H9 (cell line): Measurements from ENCODE around the gene RXFP1. TPM values are rescaled to one million over a fixed set of nuclear protein-coding genes. Genes with fewer than 3 reads are reported as not detected.

ENCODE experiments used
- DNase-seq: peaks from one replicate; pipeline ENCODE4 v3.0.0-alpha.2; 2017
- H2AFZ ChIP-seq: one replicate; pipeline ENCODE4 v1.6.1; 2013; ENCODE audit warnings: mild to moderate bottlenecking, low read length, control low read depth, moderate library complexity
- H2AK5ac ChIP-seq: 2 replicates; pipeline ENCODE4 v1.6.1; 2013; ENCODE audit warnings: low read length, control low read depth, mixed read lengths; ENCODE audit not compliant: insufficient read length
- H2BK120ac ChIP-seq: one replicate; pipeline ENCODE4 v1.6.1; 2013; ENCODE audit warnings: low read depth, mild to moderate bottlenecking, low read length, control low read depth, inconsistent platforms; ENCODE audit not compliant: poor library complexity, severe bottlenecking
- H2BK12ac ChIP-seq: 2 replicates; pipeline ENCODE4 v1.6.1; 2013; ENCODE audit warnings: low read length, control low read depth, mixed read lengths, low read depth; ENCODE audit not compliant: insufficient read length
- H2BK15ac ChIP-seq: 2 replicates; pipeline ENCODE4 v1.6.1; 2013; ENCODE audit warnings: low read depth, low read length, control low read depth
- H2BK20ac ChIP-seq: one replicate; pipeline ENCODE4 v1.6.1; 2013; ENCODE audit warnings: low read depth, mild to moderate bottlenecking, low read length, control low read depth, inconsistent platforms; ENCODE audit not compliant: poor library complexity, severe bottlenecking
- H2BK5ac ChIP-seq: 2 replicates; pipeline ENCODE4 v1.6.1; 2013; ENCODE audit warnings: low read length, control low read depth, mixed read lengths; ENCODE audit not compliant: insufficient read length
- H3K14ac ChIP-seq: 2 replicates; pipeline ENCODE4 v1.6.1; 2013; ENCODE audit warnings: low read length, control low read depth; ENCODE audit not compliant: insufficient read depth
- H3K18ac ChIP-seq: 2 replicates; pipeline ENCODE4 v1.6.1; 2013; ENCODE audit warnings: low read depth, mild to moderate bottlenecking, mixed read lengths, low read length, control low read depth; ENCODE audit not compliant: insufficient read length
- H3K23ac ChIP-seq: 2 replicates; pipeline ENCODE4 v1.6.1; 2013; ENCODE audit warnings: low read length, control low read depth, mixed read lengths, low read depth; ENCODE audit not compliant: insufficient read length
- H3K23me2 ChIP-seq: 2 replicates; pipeline ENCODE4 v1.6.1; 2013; ENCODE audit warnings: low read depth, mild to moderate bottlenecking, mixed read lengths, low read length, control low read depth; ENCODE audit not compliant: insufficient read length, poor library complexity, severe bottlenecking
- H3K27ac ChIP-seq: 2 replicates; pipeline ENCODE4 v1.5.1; 2013; ENCODE audit warnings: low read length, control low read depth, mixed read lengths, low read depth; ENCODE audit not compliant: insufficient read length
- H3K27me3 ChIP-seq: 2 replicates; pipeline ENCODE4 v1.6.1; 2013; ENCODE audit warnings: low read length, control low read depth, inconsistent platforms; ENCODE audit not compliant: insufficient read depth
- H3K4ac ChIP-seq: 2 replicates; pipeline ENCODE4 v1.6.1; 2013; ENCODE audit warnings: low read depth, mild to moderate bottlenecking, control low read depth, inconsistent platforms, low read length, moderate library complexity
- H3K4me1 ChIP-seq: 2 replicates; pipeline ENCODE4 v1.6.1; 2013; ENCODE audit warnings: low read length, control low read depth, inconsistent platforms; ENCODE audit not compliant: insufficient read depth
- H3K4me2 ChIP-seq: 2 replicates; pipeline ENCODE4 v1.6.1; 2013; ENCODE audit warnings: low read length, control low read depth, mixed read lengths; ENCODE audit not compliant: insufficient read length, insufficient read depth
- H3K56ac ChIP-seq: 2 replicates; pipeline ENCODE4 v1.6.1; 2013; ENCODE audit warnings: low read depth, mild to moderate bottlenecking, mixed read lengths, low read length, control low read depth; ENCODE audit not compliant: insufficient read length
- H3K79me1 ChIP-seq: 2 replicates; pipeline ENCODE4 v1.6.1; 2013; ENCODE audit warnings: low read depth, mild to moderate bottlenecking, moderate library complexity, low read length, control low read depth, inconsistent platforms; ENCODE audit not compliant: insufficient read depth, poor library complexity, severe bottlenecking
- H3K79me2 ChIP-seq: 2 replicates; pipeline ENCODE4 v1.6.1; 2013; ENCODE audit warnings: low read length, control low read depth, inconsistent platforms; ENCODE audit not compliant: insufficient read depth
- H3K9ac ChIP-seq: 2 replicates; pipeline ENCODE4 v1.6.1; 2013; ENCODE audit warnings: low read length, control low read depth, mixed read lengths; ENCODE audit not compliant: insufficient read length; ENCODE audit errors: extremely low read depth
- H3K9me3 ChIP-seq: one replicate; pipeline ENCODE4 v1.6.1; 2013; ENCODE audit warnings: low read depth, low read length, inconsistent platforms; ENCODE audit not compliant: control insufficient read depth
- H3T11ph ChIP-seq: one replicate; pipeline ENCODE4 v1.6.1; 2013; ENCODE audit warnings: mild to moderate bottlenecking, low read length, control low read depth, inconsistent platforms
- H4K20me1 ChIP-seq: one replicate; pipeline ENCODE4 v1.6.1; 2013; ENCODE audit not compliant: control insufficient read depth, insufficient read length, insufficient read depth
- H4K5ac ChIP-seq: 2 replicates; pipeline ENCODE4 v1.6.1; 2013; ENCODE audit warnings: low read depth, mild to moderate bottlenecking, mixed read lengths, low read length, control low read depth; ENCODE audit not compliant: insufficient read length
- H4K8ac ChIP-seq: replicated peaks from 2 replicates; pipeline ENCODE4 v1.6.1; 2013; ENCODE audit warnings: low read length, control low read depth, mixed read lengths, low read depth; ENCODE audit not compliant: insufficient read length
- H4K91ac ChIP-seq: 2 replicates; pipeline ENCODE4 v1.6.1; 2013; ENCODE audit warnings: low read depth, mild to moderate bottlenecking, moderate library complexity, mixed read lengths, low read length, control low read depth; ENCODE audit not compliant: insufficient read length
- H3K27ac Mint-ChIP-seq, 3 experiments: 2 replicates in 2 of 3; 3 replicates in 1 of 3; pipeline ENCODE4 v1.8.0; 2020 to 2021; ENCODE audit warnings: mixed read lengths in 3 of 3, mild to moderate bottlenecking in 1 of 3, moderate library complexity in 1 of 3
- H3K27me3 Mint-ChIP-seq: 2 replicates; pipeline ENCODE4 v1.8.0; 2021; ENCODE audit warnings: low read depth, mild to moderate bottlenecking, moderate library complexity, mixed read lengths
- H3K36me3 Mint-ChIP-seq, 3 experiments: 2 replicates in 2 of 3; 3 replicates in 1 of 3; pipeline ENCODE4 v1.8.0; 2020 to 2021; ENCODE audit warnings: low read depth in 3 of 3, mixed read lengths in 3 of 3; ENCODE audit not compliant: insufficient read depth in 1 of 3
- H3K4me1 Mint-ChIP-seq, 2 experiments: 2 replicates each; pipeline ENCODE4 v1.8.0; 2020; ENCODE audit warnings: mixed read lengths in 2 of 2
- H3K4me3 Mint-ChIP-seq, 2 experiments: 2 replicates in 1 of 2; 3 replicates in 1 of 2; pipeline ENCODE4 v1.8.0; 2020 to 2021; ENCODE audit warnings: mild to moderate bottlenecking in 2 of 2, mixed read lengths in 2 of 2, moderate library complexity in 1 of 2
- H3K9me3 Mint-ChIP-seq, 2 experiments: 2 replicates in 1 of 2; 3 replicates in 1 of 2; pipeline ENCODE4 v1.8.0; 2020; ENCODE audit warnings: mild to moderate bottlenecking in 2 of 2, mixed read lengths in 2 of 2, moderate library complexity in 1 of 2
- WGBS: extraction: QIAGEN DNeasy Blood & Tissue Kit; methylation state at CpG from one replicate; pipeline ENCODE4 v1.1.7; 2013; ENCODE audit warnings: missing lambda C conversion rate, low lambda C conversion rate, mixed read lengths; ENCODE audit not compliant: insufficient read length; ENCODE audit errors: extremely low coverage; 5-methylcytosine and 5-hydroxymethylcytosine counted together
- total RNA-seq: library from RNA; stranded (reverse); gene quantifications from 2 replicates; pipeline ENCODE4 v1.2.1, GENCODE V29; 2021
- TF ChIP-seq, protein P1 (sequence below): fragments of 200-600 bp; sonication (generic); conservative IDR thresholded peaks from 3 replicates; pipeline ENCODE4 v1.8.0; 2021; ENCODE audit warnings: antibody characterized with exemption, mild to moderate bottlenecking

Gene RXFP1
- total RNA-seq, 1 experiment from 2014 or later: 0.17 TPM

DNA sequence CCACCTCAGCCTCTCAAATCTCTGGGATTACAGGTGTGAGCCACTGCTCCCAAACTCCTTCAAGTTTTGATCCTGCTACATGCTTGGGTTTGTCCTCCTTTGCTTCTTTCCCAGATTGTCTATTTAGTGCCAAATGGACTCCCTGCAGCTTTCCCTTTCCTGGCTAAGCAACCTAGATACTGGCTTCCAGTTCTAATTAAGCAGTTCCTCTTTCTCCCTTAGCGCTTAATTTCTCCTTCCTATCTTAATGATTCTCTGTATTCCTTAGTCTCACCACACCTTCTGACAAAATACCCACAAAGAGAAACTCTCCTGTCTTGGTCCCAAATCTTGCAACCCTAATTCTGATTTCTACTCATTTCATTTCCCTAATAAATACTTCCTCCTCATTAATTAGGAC is 7.8 kb downstream of the RXFP1 start:
- Histone ChIP-seq H2BK12ac (no peak overlapping the region), H2AK5ac (no peak overlapping the region), H3K9ac (no peak overlapping the region), H3K27ac (no peak overlapping the region), H2BK15ac (no peak overlapping the region), H3K18ac (no peak overlapping the region), H3K79me2 (no peaks in the 10 kb centered on the region), H2BK120ac (no peak overlapping the region), H3K4me1 (peaks cover 4% of the 10 kb centered on the region; the same call in 1 of the 2 replicates), H3K23ac (no peak overlapping the region), H3K27me3 (no peaks in the 10 kb centered on the region), H3T11ph (no peak overlapping the region), H2BK20ac (no peak overlapping the region), H4K20me1 (no peaks in the 10 kb centered on the region), H3K23me2 (no peaks in the 10 kb centered on the region), H2AFZ (no peak overlapping the region), H2BK5ac (no peak overlapping the region), H3K56ac (no peak overlapping the region), H3K4ac (no peak overlapping the region), H3K79me1 (no peaks in the 10 kb centered on the region), H3K9me3 (no peaks in the 10 kb centered on the region), H4K91ac (no peak overlapping the region), H3K14ac (no peak overlapping the region), H4K5ac (no peak overlapping the region), H4K8ac (no peak overlapping the region), H3K4me2 (no peak overlapping the region)
- Mint-ChIP-seq H3K9me3 (no peaks in the 10 kb centered on the region), H3K4me1 (peaks cover 21 to 29% of the 10 kb centered on the region in 2 experiments), H3K4me3 (no peak overlapping the region), H3K27me3 (no peaks in the 10 kb centered on the region), H3K36me3 (no peaks in the 10 kb centered on the region), H3K27ac (peak overlapping the region in 2 of 3 experiments; percentile 10 to 75; a peak in 3 of 7 replicates)
- TF ChIP-seq, protein P1, sequence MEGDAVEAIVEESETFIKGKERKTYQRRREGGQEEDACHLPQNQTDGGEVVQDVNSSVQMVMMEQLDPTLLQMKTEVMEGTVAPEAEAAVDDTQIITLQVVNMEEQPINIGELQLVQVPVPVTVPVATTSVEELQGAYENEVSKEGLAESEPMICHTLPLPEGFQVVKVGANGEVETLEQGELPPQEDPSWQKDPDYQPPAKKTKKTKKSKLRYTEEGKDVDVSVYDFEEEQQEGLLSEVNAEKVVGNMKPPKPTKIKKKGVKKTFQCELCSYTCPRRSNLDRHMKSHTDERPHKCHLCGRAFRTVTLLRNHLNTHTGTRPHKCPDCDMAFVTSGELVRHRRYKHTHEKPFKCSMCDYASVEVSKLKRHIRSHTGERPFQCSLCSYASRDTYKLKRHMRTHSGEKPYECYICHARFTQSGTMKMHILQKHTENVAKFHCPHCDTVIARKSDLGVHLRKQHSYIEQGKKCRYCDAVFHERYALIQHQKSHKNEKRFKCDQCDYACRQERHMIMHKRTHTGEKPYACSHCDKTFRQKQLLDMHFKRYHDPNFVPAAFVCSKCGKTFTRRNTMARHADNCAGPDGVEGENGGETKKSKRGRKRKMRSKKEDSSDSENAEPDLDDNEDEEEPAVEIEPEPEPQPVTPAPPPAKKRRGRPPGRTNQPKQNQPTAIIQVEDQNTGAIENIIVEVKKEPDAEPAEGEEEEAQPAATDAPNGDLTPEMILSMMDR: no peak
- DNase-seq: no peak
- no CpG with 5 or more reads among the region's 1 CpG for WGBS
